Measurements from ENCODE around the gene MT1B. TPM values are rescaled to one million over a fixed set of nuclear protein-coding genes. Genes with fewer than 3 reads are reported as not detected.

The MT1B gene
- total RNA-seq, 2 donors from 2014 or later = not detected

DNA sequence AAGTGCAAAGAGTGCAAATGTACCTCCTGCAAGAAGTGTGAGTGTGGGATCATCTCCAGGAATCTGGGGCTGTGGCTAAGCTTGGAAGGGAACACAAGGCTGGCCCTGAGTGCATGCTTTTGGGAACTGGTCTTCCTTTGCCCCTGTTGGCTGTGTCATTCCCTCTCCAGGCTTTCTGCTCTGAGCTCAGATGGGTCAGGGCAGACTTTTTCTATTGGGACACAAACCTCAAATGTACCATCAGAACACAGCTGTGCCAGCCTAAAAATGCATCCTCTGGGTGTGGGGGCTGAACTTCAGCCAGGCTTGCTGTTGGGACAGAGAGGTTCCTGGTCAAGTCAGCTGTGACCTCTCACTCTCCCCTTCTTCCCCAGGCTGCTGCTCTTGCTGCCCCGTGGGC is 914 bp downstream of the MT1B start:
- H3K27ac ChIP-seq (ENCODE audit: low read depth, low read length) = no peak overlapping the region
- TF ChIP-seq, protein P1, sequence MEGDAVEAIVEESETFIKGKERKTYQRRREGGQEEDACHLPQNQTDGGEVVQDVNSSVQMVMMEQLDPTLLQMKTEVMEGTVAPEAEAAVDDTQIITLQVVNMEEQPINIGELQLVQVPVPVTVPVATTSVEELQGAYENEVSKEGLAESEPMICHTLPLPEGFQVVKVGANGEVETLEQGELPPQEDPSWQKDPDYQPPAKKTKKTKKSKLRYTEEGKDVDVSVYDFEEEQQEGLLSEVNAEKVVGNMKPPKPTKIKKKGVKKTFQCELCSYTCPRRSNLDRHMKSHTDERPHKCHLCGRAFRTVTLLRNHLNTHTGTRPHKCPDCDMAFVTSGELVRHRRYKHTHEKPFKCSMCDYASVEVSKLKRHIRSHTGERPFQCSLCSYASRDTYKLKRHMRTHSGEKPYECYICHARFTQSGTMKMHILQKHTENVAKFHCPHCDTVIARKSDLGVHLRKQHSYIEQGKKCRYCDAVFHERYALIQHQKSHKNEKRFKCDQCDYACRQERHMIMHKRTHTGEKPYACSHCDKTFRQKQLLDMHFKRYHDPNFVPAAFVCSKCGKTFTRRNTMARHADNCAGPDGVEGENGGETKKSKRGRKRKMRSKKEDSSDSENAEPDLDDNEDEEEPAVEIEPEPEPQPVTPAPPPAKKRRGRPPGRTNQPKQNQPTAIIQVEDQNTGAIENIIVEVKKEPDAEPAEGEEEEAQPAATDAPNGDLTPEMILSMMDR (conservative IDR thresholded peaks at IDR 0.05) = no peak
- H3K27me3 ChIP-seq (ENCODE audit: control insufficient read depth, insufficient read depth, low read length, poor library complexity, severe bottlenecking) = peaks cover 88% of the 10 kb centered on the region
- H3K9me3 ChIP-seq (ENCODE audit: control insufficient read depth, low read length) = no peaks in the 10 kb centered on the region
- no peak overlapping the region for H3K27ac Mint-ChIP-seq
- no peak for DNase-seq
- no peak overlapping the region for H3K4me3 Mint-ChIP-seq
- H3K27me3 Mint-ChIP-seq (ENCODE audit: insufficient read depth) = peaks cover 80% of the 10 kb centered on the region
- no peaks in the 10 kb centered on the region for H3K36me3 ChIP-seq (ENCODE audit: control insufficient read depth, insufficient read depth, low read length)
- no peaks in the 10 kb centered on the region for H3K4me1 ChIP-seq (ENCODE audit: control insufficient read depth, insufficient read depth, low read length)
- no peak overlapping the region for H3K4me3 ChIP-seq (ENCODE audit: low read length)
- no peaks in the 10 kb centered on the region for H3K36me3 Mint-ChIP-seq (ENCODE audit: low read depth)
- H3K9me3 Mint-ChIP-seq = no peaks in the 10 kb centered on the region
- H3K9ac ChIP-seq (ENCODE audit: extremely low read depth, low read length, poor library complexity, severe bottlenecking) = no peak overlapping the region
- WGBS, 2 experiments (ENCODE audit: insufficient coverage in 1 of 2, insufficient read length in 1 of 2) = 91% methylated on average over 1 of the region's 1 CpG; no CpG with 5 or more reads in 1 of the 2 experiments
- no peaks in the 10 kb centered on the region for H3K4me1 Mint-ChIP-seq

DNA sequence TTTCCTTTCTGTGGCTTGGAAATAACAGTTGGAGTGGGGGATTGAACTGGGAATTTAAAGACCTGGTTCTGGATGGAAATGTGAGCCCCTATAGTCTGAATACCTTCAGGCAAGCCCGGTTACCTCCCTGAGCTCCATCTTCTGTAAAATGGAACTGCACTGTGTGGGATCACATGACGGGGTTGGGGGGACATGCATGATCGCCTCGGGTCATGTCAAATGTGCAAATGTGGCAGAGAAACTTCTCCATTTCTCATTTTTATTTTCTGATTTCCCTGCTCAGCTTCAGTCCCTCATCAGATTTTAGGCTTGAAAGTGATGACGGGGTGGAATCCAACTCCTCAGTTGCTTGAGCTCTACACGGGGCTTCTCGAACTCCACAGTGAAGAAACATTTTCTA is 1.5 kb downstream of the MT1B start:
- H3K9me3 Mint-ChIP-seq = no peaks in the 10 kb centered on the region
- DNase-seq = no peak
- peaks cover 88% of the 10 kb centered on the region for H3K27me3 ChIP-seq (ENCODE audit: control insufficient read depth, insufficient read depth, low read length, poor library complexity, severe bottlenecking)
- no peak overlapping the region for H3K4me3 Mint-ChIP-seq
- H3K4me1 Mint-ChIP-seq = peaks cover 4% of the 10 kb centered on the region
- H3K27ac Mint-ChIP-seq = no peak overlapping the region
- H3K27ac ChIP-seq (ENCODE audit: low read depth, low read length) = no peak overlapping the region
- no peaks in the 10 kb centered on the region for H3K4me1 ChIP-seq (ENCODE audit: control insufficient read depth, insufficient read depth, low read length)
- TF ChIP-seq, protein P1 (conservative IDR thresholded peaks at IDR 0.05) = no peak
- WGBS, 2 experiments (ENCODE audit: insufficient coverage in 1 of 2, insufficient read length in 1 of 2) = 89 to 93% methylated on average over 4 to 7 of the region's 7 CpGs
- no peaks in the 10 kb centered on the region for H3K36me3 ChIP-seq (ENCODE audit: control insufficient read depth, insufficient read depth, low read length)
- peaks cover 78% of the 10 kb centered on the region for H3K27me3 Mint-ChIP-seq (ENCODE audit: insufficient read depth)
- no peak overlapping the region for H3K9ac ChIP-seq (ENCODE audit: extremely low read depth, low read length, poor library complexity, severe bottlenecking)
- H3K9me3 ChIP-seq (ENCODE audit: control insufficient read depth, low read length) = no peaks in the 10 kb centered on the region
- no peak overlapping the region for H3K4me3 ChIP-seq (ENCODE audit: low read length)
- H3K36me3 Mint-ChIP-seq (ENCODE audit: low read depth) = no peaks in the 10 kb centered on the region

GRCh38 chr16:56657555-56658326 is 6.1 kb downstream of the MT1B start, which contains the start of gene MT1F:
Gene MT1F, plus strand, starts transcription at chr16:56657959. Its CDS starts 100 bp downstream, at chr16:56658059.
- Histone ChIP-seq H3K4me3 (ENCODE audit: low read length) (peak within 1 kb of the TSS; percentile 76), H3K36me3 (ENCODE audit: control insufficient read depth, insufficient read depth, low read length) (no peaks in the 10 kb centered on the region), H3K27ac (ENCODE audit: low read depth, low read length) (no peak within 1 kb of the TSS), H3K9me3 (ENCODE audit: control insufficient read depth, low read length) (no peaks in the 10 kb centered on the region), H3K9ac (ENCODE audit: extremely low read depth, low read length, poor library complexity, severe bottlenecking) (no peak within 1 kb of the TSS), H3K4me1 (ENCODE audit: control insufficient read depth, insufficient read depth, low read length) (no peaks in the 10 kb centered on the region), H3K27me3 (ENCODE audit: control insufficient read depth, insufficient read depth, low read length, poor library complexity, severe bottlenecking) (peaks cover 88% of the 10 kb centered on the region)
- H3K27ac Mint-ChIP-seq = no peak within 1 kb of the TSS
- DNase-seq = peak; percentile 97
- H3K4me3 Mint-ChIP-seq = peak within 1 kb of the TSS; percentile 61
- no peaks in the 10 kb centered on the region for H3K9me3 Mint-ChIP-seq
- H3K36me3 Mint-ChIP-seq (ENCODE audit: low read depth) = no peaks in the 10 kb centered on the region
- peaks cover 6% of the 10 kb centered on the region for H3K4me1 Mint-ChIP-seq
- peaks cover 80% of the 10 kb centered on the region for H3K27me3 Mint-ChIP-seq (ENCODE audit: insufficient read depth)
- 3 to 10% methylated on average over 18 to 46 of the region's 46 CpGs for WGBS, 2 experiments (ENCODE audit: insufficient coverage in 1 of 2, insufficient read length in 1 of 2)
- TF ChIP-seq, protein P1 (conservative IDR thresholded peaks at IDR 0.05) = peak; percentile 8

Data from endodermal cell (in vitro differentiated cells).